CD4-positive, alpha-beta T cell treated with Interleukin-4 for 1 hour (primary cell): ENCODE results near the gene C3AR1.
A peak's percentile ranks its signal among the peaks of the same experiment; 100 is the strongest.
"Not testable (repeated sequence)": the region's sequence is repeated elsewhere in the genome, so short reads cannot be mapped to it uniquely, and the experiment has no call there.

Experiments
- DNase-seq, 2 donors: peaks; one replicate each; pipeline ENCODE4 v3.0.0-alpha.2; 2020 to 2022

Gene C3AR1

GRCh38 chr12:8057306-8057705 lies 8.9 kb downstream of the C3AR1 start:
- no peak for DNase-seq

DNA sequence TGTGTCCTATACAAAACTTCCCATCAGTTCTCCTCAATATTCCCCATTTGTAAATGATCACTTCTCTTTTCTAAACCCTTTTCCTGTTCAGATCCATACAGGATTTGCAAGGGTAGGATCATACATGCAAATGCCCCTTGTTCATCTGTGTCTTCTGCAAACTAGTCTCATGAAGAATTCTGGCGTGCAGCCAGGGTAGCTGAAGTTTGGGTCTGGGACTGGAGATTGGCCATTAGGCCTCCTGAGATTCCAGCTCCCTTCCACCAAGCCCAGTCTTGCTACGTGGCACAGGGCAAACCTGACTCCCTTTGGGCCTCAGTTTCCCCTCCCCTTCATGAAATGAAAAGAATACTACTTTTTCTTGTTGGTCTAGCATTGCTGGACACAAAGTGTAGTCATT lies 11.3 kb downstream of the C3AR1 start:
- DNase-seq, result no peak

DNA sequence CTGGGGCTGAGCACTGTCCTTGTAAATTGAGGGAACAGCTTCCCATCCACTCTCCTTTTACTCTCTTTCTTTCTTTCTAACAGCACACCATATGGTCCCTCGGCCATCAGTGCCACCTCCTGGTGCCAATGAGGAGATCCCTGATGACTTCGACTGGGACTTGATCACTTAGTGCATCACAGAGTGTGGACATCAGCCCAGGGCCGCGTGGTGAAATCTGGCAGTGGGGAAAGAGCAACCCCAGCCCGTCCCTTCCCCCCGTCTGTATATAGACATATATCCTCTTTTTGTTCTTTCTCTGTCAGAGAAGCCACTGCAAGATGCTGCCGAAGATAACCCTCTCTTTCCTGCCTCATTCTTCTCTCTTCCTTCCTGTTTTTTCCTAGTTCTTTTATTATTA lies 13.5 kb downstream of the C3AR1 start:
- DNase-seq, result peak in 1 of 2 donors; percentile 64

- no peak for DNase-seq
Observed at GRCh38 chr12:8050600-8051250, 15.4 kb downstream of the C3AR1 start.

DNA sequence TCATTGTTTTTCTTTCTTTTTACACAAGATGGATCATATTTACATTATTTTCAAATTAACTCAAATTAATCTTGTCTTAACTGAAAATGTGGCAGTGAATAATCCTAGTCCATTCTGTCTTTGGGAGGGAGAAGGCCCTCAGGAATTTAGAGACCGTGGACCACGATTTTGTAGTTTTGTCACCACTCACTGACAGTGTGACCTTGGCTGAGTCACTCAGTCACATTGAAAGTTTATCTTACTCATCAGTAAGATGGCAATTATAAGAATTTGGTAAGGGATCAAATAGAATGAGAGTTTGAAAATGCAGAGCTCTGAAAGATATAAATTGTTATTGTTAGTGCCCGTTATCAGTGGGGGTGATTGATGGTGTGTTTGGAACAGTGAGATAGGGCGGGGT lies 17.3 kb downstream of the C3AR1 start:
- no peak for DNase-seq

DNA sequence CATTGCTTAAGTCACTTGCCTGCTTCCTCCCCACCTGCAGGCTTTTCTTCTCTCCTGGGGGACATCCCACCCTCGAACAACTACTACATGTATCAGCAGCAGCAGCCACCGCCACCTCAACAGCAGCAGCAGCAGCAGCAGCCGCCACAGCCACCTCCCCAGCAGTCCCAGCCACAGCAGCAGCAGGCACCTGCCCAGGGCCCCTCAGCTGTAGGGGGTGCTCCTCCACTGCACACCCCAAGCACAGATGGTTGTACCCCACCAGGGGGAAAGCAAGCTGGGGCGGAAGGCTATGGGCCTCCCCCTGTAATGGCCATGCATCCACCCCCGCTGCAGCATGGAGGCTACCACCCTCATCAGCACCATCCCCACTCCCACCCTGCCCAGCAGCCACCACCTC lies 18.3 kb downstream of the C3AR1 start:
- DNase-seq, result no peak

GRCh38 chr12:8045952-8046944 lies 19.9 kb downstream of the C3AR1 start:
- DNase-seq, result peak; percentile 79 to 83

DNA sequence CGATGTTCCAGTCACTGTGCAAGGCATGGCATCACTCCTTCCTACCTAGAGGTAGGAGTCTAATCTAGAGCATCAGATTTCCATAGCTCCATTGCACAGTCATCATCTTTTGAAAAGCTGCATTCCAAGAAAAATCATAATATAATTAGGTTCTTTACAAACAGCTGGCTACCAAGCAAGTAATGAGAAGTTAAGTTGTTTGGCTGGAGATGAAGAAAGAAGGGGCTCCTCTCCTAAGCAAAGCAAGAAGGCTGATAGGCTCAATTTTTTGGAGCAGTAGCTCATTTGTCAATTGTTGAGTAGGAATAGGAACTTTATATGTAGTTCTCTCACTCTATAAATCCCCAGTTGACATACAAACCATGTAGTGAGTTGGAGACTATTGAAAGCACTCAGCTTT lies 25.4 kb downstream of the C3AR1 start:
- DNase-seq, result no peak

GRCh38 chr12:8038659-8039114 lies 27.5 kb downstream of the C3AR1 start:
- no peak for DNase-seq

- no peak for DNase-seq
Observed at GRCh38 chr12:8037947-8038346, 28.2 kb downstream of the C3AR1 start.

DNA sequence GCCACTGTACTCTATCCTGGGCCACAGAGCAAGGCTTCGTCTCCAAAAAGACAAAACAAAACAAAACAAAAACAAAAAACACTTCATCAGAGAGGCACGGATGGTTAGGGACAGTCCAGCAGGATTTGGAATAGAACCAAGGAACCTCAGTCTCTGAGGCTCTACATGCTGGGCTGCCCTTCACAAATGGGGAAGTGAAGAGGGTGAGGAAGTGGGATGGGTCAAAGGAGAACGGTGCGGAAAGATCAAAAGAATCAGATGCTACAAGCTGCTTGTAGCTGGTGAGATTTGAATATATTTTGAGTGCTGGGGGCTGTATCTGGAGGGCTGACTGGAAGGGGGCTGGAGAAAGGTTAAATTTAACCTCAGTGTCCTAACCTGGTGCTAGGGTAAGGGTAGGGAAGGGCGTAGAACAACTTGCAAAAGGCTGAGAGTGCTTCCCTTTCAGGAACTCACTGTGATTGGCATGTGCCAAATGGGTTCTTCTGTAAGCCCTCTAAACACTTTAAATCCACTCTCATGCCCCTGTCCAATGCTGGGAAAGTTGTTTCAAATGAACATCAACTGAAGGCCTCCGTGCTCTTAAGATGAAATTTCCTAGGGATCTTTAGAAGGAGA lies 29.0 kb downstream of the C3AR1 start:
- peak in 1 of 2 donors; percentile 41 for DNase-seq

DNA sequence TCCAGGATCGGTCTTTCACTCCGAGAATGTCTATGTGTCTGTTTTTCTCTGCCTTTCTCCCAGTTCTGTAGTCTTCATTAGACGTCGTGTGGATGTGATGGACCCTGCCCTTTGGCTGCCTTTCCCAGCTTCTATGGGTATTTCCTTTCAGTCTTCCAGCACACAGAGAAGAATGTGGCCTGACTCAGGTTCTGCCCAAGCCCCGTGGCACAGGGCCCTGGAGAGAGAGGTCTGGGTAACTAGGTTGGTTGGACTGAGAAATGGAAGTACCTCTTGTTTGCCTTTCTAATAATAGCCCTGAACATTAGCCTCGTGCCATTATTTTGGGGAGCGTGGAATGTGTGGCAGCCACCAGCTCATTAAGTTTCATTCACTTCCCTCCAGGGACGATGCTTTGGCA lies 29.8 kb downstream of the C3AR1 start:
- DNase-seq, result no peak

GRCh38 chr12:8035440-8036010 lies 30.6 kb downstream of the C3AR1 start:
- DNase-seq, result no peak

- DNase-seq, result no peak
Observed at GRCh38 chr12:8034802-8035201, 31.4 kb downstream of the C3AR1 start.

- peak; percentile 43 to 63 for DNase-seq
Observed at GRCh38 chr12:8033153-8034044, 32.8 kb downstream of the C3AR1 start.

GRCh38 chr12:8032242-8033152 lies 33.7 kb downstream of the C3AR1 start, which contains the start of gene FOXJ2:
Gene FOXJ2, plus strand, starts transcription at chr12:8032716. Its CDS starts 7,117 bp downstream, at chr12:8039833.
- DNase-seq, result peak; percentile 78 to 82

DNA sequence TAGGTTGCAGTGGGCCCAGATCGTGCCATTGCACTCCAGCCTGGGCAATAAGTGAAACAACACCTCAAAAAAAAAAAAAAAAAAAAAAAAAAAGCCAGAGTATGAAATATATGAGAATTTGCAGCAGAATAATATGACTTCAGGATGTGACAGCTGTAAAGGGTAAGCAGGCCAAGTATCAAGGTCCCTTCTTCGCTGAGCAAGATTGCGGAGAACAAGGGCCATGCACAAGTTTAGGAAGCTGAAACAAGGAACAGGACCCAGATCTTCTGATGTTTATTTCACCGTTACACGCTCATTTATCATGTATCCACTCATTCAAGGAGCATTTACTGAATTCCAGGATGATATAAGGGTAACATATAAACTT lies 34.3 kb downstream of the C3AR1 start:
- DNase-seq, result no peak

GRCh38 chr12:8031017-8031416 lies 35.1 kb downstream of the C3AR1 start:
- not testable (repeated sequence) for DNase-seq

DNA sequence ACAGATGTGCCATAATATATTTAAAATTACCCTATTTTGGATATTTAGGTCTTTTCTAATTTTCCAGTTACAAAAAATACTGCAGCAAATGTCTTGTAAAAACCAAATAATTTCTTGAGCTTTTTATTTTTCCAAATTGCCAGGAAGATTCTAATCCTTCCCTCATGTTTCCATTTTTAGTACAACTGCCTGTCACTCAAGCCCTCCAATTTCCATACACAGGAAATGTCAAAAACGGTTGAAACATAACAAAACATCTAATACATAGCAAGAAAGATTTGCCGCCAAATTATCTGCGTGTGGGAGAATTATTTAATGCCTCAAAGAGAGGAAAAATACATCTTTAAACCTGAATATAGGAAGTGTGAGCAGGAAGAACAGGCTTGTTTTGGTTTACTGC lies 36.0 kb downstream of the C3AR1 start:
- DNase-seq, result no peak

DNA sequence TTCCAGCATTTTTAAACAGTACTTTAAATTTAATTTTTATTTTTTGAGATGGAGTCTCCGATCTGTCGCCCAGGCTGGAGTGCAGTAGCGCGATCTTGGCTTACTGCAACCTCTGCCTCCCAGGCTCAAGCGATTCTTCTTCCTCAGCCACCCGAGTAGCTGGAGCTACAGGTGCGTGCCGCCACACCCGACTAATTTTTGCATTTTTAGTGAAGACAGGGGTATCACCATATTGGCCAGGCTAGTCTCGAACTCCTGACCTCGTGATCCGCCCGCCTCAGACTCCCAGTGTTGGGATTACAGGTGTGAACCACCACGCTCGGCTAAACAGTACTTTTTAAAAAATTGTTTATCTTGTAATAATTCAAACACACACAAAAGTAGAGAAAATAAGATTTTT lies 37.9 kb downstream of the C3AR1 start:
- DNase-seq, result no peak

DNA sequence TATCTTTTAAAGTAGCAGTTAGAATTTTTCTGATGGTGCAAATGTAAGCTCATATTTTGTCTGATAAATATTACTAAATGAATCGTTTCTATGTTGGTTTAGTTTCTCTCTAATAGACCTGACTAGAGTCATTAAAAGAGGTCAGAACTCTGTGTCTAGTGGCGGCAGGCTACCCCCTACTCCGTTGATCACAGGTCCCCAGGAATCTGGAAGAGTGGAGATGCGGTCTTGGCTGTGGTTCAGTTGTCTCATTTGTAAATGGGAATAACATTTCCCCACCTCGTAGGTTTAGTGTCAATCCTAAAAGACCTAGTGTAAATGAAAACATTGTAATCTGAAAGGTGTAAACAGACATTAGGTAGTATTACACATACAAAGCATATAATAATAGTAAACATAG lies 38.3 kb downstream of the C3AR1 start:
- no peak for DNase-seq
